Smooth muscle cell (in vitro differentiated cells): ENCODE measurements around the gene HOXA7. TPM values are rescaled to one million over a fixed set of nuclear protein-coding genes. Genes with fewer than 3 reads are reported as not detected.
A peak's percentile ranks its signal among the peaks of the same experiment; 100 is the strongest.

Experiments
- DNase-seq: peaks from one replicate; lab custom pipeline; 2025; ENCODE audit not compliant: unreplicated experiment; lab: John Stamatoyannopoulos, UW
- H2AFZ ChIP-seq: fragments of 200-600 bp; sonication (generic); 2 replicates; pipeline ENCODE4 v1.6.0; 2016; ENCODE audit warnings: antibody characterized with exemption, low read depth, mild to moderate bottlenecking
- H3F3A ChIP-seq: fragments of 200-600 bp; sonication (generic); 2 replicates; pipeline ENCODE4 v1.6.0; 2017; ENCODE audit warnings: antibody characterized with exemption, low read depth
- H3K27ac ChIP-seq: fragments of 200-600 bp; sonication (generic); 2 replicates; pipeline ENCODE4 v1.5.1; 2016; ENCODE audit warnings: low read depth, mild to moderate bottlenecking
- H3K27me3 ChIP-seq: fragments of 200-600 bp; sonication (generic); 2 replicates; pipeline ENCODE4 v1.6.1; 2016; ENCODE audit warnings: low read depth, mild to moderate bottlenecking
- H3K36me3 ChIP-seq: fragments of 200-600 bp; sonication (generic); 2 replicates; pipeline ENCODE4 v1.5.1; 2016; ENCODE audit warnings: low read depth
- H3K4me1 ChIP-seq: fragments of 200-600 bp; sonication (generic); 2 replicates; pipeline ENCODE4 v1.5.1; 2016; ENCODE audit warnings: low read depth
- H3K4me2 ChIP-seq: fragments of 200-600 bp; sonication (generic); 2 replicates; pipeline ENCODE4 v1.6.0; 2016; ENCODE audit warnings: mild to moderate bottlenecking
- H3K4me3 ChIP-seq: fragments of 200-600 bp; sonication (generic); 2 replicates; pipeline ENCODE4 v1.5.1; 2016; ENCODE audit warnings: mild to moderate bottlenecking
- H3K79me2 ChIP-seq: fragments of 200-600 bp; sonication (generic); 2 replicates; pipeline ENCODE4 v1.6.0; 2016; ENCODE audit warnings: low read depth, mild to moderate bottlenecking
- H3K9ac ChIP-seq: fragments of 200-600 bp; sonication (generic); 2 replicates; pipeline ENCODE4 v1.6.0; 2016; ENCODE audit warnings: low read depth
- H3K9me3 ChIP-seq: fragments of 200-600 bp; sonication (generic); replicated peaks from 2 replicates; pipeline ENCODE4 v1.5.1; 2016; ENCODE audit warnings: low read depth
- H4K20me1 ChIP-seq: fragments of 200-600 bp; sonication (generic); 2 replicates; pipeline ENCODE4 v1.6.0; 2016; ENCODE audit warnings: low read depth
- WGBS: methylation state at CpG from one replicate; pipeline ENCODE4 v1.1.7; 2016; ENCODE audit warnings: low lambda C conversion rate; 5-methylcytosine and 5-hydroxymethylcytosine counted together
- polyA plus RNA-seq: library from polyadenylated mRNA; unstranded; fragments of >200 nt; fragmentation: Nextera tagmentation; extraction: Ambion mirVana; gene quantifications from 2 replicates; pipeline ENCODE4 v1.2.1, GENCODE V29; 2016
- total RNA-seq: library from RNA; depleted of rRNA; stranded (reverse); fragments of >200 nt; gene quantifications from 2 replicates; pipeline ENCODE4 v1.2.3, GENCODE V29; 2014
- TF ChIP-seq, protein P1 (sequence below): fragments of 200-600 bp; sonication (generic); IDR thresholded peaks from 2 replicates; pipeline ENCODE4 v1.5.1; 2017; ENCODE audit warnings: borderline replicate concordance, mild to moderate bottlenecking, antibody characterized with exemption; ENCODE audit not compliant: insufficient read depth, poor library complexity, severe bottlenecking

HOXA7 gene
- total and polyA plus RNA-seq, 2 experiments from 2014 or later = 0.72 to 1.2 TPM

DNA sequence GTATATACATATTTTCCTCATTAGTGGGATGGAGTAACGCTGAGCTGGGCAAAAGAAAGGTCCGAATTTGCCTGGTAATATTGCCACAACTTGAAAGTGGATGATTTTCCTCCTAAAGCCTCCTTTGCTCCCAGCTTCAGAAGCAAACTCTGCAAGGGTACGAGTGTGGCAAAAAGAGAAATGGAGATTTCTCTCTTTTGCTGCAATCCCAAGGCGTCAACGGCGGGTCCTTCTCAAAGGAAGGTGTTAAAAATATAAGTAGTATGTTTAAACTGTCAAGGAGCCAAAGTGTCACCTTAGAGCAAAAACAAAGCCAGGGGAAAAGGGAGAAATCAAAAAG, 41.6 kb downstream of the HOXA7 start:
- DNase-seq = no peak
- H3K4me3 ChIP-seq = peak overlapping the region; percentile 23
- no peak overlapping the region for H2AFZ ChIP-seq
- peaks cover 7% of the 10 kb centered on the region for H3K4me1 ChIP-seq
- H3F3A ChIP-seq = no peaks in the 10 kb centered on the region
- H3K4me2 ChIP-seq = peak overlapping the region; percentile 79
- no peak overlapping the region for H3K27ac ChIP-seq
- TF ChIP-seq, protein P1, sequence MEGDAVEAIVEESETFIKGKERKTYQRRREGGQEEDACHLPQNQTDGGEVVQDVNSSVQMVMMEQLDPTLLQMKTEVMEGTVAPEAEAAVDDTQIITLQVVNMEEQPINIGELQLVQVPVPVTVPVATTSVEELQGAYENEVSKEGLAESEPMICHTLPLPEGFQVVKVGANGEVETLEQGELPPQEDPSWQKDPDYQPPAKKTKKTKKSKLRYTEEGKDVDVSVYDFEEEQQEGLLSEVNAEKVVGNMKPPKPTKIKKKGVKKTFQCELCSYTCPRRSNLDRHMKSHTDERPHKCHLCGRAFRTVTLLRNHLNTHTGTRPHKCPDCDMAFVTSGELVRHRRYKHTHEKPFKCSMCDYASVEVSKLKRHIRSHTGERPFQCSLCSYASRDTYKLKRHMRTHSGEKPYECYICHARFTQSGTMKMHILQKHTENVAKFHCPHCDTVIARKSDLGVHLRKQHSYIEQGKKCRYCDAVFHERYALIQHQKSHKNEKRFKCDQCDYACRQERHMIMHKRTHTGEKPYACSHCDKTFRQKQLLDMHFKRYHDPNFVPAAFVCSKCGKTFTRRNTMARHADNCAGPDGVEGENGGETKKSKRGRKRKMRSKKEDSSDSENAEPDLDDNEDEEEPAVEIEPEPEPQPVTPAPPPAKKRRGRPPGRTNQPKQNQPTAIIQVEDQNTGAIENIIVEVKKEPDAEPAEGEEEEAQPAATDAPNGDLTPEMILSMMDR = no peak
- H3K27me3 ChIP-seq = peaks cover 100% of the 10 kb centered on the region
- H3K9me3 ChIP-seq = no peaks in the 10 kb centered on the region
- H3K36me3 ChIP-seq = no peaks in the 10 kb centered on the region
- H3K9ac ChIP-seq = no peak overlapping the region
- H3K79me2 ChIP-seq = no peaks in the 10 kb centered on the region
- 2% methylated on average over 6 of the region's 6 CpGs for WGBS
- H4K20me1 ChIP-seq = peaks cover 11% of the 10 kb centered on the region

DNA sequence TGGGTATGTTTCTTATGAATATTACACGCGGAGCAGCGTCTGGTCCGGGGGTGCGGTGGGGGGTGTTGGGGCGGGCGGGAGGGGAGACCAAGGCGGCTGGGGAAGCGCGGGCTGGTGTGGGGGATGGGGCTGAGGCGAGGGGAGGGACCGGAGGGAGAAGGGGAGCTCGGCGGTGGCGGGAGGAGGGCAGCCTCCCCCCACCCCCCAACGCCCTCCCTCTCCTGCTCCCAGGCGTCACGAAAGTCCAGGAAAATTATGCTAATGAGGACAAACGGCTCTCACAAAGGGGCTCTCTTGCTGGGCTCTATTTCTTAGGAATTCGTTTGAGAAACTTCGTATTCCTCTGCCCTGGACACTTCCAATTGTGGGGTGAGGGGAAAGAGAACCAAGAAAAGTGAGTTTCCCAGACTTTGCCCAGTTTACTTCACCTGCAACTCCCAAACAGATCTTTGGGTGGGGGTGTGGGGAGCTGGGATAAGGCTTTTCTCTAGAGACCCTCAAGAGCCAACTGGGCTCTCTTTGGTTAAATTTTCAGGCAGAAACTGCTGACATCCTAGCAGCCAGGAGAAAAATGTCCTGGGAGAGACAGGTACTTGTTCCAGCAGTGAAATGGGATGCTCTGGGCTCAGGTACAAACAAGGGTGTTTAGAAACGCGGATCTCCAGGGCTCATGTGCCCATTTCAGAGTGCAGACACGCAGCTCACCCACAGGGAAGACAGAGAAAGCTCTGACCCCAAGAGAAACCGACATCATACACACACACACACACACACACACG, 42.3 kb downstream of the HOXA7 start:
- no peaks in the 10 kb centered on the region for H3K79me2 ChIP-seq
- TF ChIP-seq, protein P1 = no peak
- peaks cover 100% of the 10 kb centered on the region for H3K27me3 ChIP-seq
- no peak overlapping the region for H2AFZ ChIP-seq
- no peaks in the 10 kb centered on the region for H3K9me3 ChIP-seq
- H3K4me1 ChIP-seq = peaks cover 7% of the 10 kb centered on the region
- no peak overlapping the region for H3K27ac ChIP-seq
- peaks cover 11% of the 10 kb centered on the region for H4K20me1 ChIP-seq
- peak overlapping the region; percentile 78 for H3K4me2 ChIP-seq
- H3K36me3 ChIP-seq = no peaks in the 10 kb centered on the region
- H3K9ac ChIP-seq = no peak overlapping the region
- no peak for DNase-seq
- no peaks in the 10 kb centered on the region for H3F3A ChIP-seq
- peak overlapping the region; percentile 17 for H3K4me3 ChIP-seq
- 3% methylated on average over 10 of the region's 26 CpGs for WGBS

DNA sequence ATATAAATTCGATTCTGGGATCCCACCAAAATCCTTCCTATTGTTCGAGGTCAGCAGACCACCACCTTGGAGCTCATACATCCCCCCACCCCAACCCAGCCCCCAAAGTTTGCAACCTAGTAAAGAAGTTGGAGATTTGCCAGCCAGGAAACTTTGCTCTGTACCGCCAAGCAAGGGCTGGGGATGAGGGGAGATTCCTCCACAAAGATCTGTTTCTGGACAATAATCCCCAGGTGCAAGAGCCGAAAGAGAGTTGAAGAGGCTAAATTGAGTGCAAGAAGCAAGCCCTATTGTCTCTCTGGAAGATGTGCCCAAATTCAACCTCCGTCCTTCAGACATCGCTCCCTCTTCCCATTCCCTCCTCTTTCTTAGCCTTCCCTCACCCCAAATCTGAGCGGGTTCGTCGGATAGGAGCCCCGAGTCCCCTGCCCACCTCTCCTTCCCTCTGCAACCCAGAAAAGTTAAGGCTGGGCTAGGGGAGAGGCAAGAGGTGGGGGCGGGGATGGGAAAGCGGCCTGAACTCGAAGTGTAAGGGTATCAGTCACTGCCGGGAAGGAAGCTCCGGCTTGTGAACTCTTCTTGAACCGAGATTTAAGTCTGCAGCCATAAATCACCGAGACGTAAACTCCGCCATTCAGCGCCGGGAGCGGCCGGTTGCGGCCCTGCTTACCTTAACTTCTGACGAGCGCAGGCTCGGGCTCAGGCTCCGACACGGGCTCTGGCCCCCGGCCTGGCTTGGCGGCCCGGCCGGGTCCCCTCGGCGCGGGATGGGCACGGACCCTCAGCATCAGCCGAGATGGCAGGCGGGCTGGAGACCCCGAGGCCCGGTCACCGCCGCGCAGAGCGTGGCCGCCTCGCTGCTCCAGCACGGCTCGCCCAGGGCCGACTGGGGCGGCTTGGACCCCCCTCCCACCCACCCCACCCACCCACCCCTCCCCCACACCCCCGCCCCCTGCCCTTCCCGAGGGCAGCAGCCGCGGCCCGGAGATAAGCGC, 43.2 kb downstream of the HOXA7 start:
- Histone ChIP-seq H3K4me3 (peak overlapping the region; percentile 36), H3K36me3 (no peaks in the 10 kb centered on the region), H3K4me1 (peaks cover 7% of the 10 kb centered on the region), H3K27me3 (peaks cover 100% of the 10 kb centered on the region), H3K9ac (no peak overlapping the region), H4K20me1 (peaks cover 11% of the 10 kb centered on the region), H3K4me2 (peak overlapping the region; percentile 78), H2AFZ (no peak overlapping the region), H3K9me3 (no peaks in the 10 kb centered on the region), H3F3A (no peaks in the 10 kb centered on the region), H3K79me2 (no peaks in the 10 kb centered on the region), H3K27ac (no peak overlapping the region)
- no peak for DNase-seq
- WGBS = 2% methylated on average over 40 of the region's 57 CpGs
- TF ChIP-seq, protein P1 = no peak
